H9 (cell line): Measurements from ENCODE around the gene LSM4. TPM values are rescaled to one million over a fixed set of nuclear protein-coding genes. Genes with fewer than 3 reads are reported as not detected.
A peak's percentile ranks its signal among the peaks of the same experiment; 100 is the strongest.

Experiments
- DNase-seq: peaks from one replicate; pipeline ENCODE4 v3.0.0-alpha.2; 2017
- H2AFZ ChIP-seq: one replicate; pipeline ENCODE4 v1.6.1; 2013; ENCODE audit warnings: mild to moderate bottlenecking, low read length, control low read depth, moderate library complexity
- H2AK5ac ChIP-seq: 2 replicates; pipeline ENCODE4 v1.6.1; 2013; ENCODE audit warnings: low read length, control low read depth, mixed read lengths; ENCODE audit not compliant: insufficient read length
- H2BK120ac ChIP-seq: one replicate; pipeline ENCODE4 v1.6.1; 2013; ENCODE audit warnings: low read depth, mild to moderate bottlenecking, low read length, control low read depth, inconsistent platforms; ENCODE audit not compliant: poor library complexity, severe bottlenecking
- H2BK12ac ChIP-seq: 2 replicates; pipeline ENCODE4 v1.6.1; 2013; ENCODE audit warnings: low read length, control low read depth, mixed read lengths, low read depth; ENCODE audit not compliant: insufficient read length
- H2BK15ac ChIP-seq: 2 replicates; pipeline ENCODE4 v1.6.1; 2013; ENCODE audit warnings: low read depth, low read length, control low read depth
- H2BK20ac ChIP-seq: one replicate; pipeline ENCODE4 v1.6.1; 2013; ENCODE audit warnings: low read depth, mild to moderate bottlenecking, low read length, control low read depth, inconsistent platforms; ENCODE audit not compliant: poor library complexity, severe bottlenecking
- H2BK5ac ChIP-seq: 2 replicates; pipeline ENCODE4 v1.6.1; 2013; ENCODE audit warnings: low read length, control low read depth, mixed read lengths; ENCODE audit not compliant: insufficient read length
- H3K14ac ChIP-seq: 2 replicates; pipeline ENCODE4 v1.6.1; 2013; ENCODE audit warnings: low read length, control low read depth; ENCODE audit not compliant: insufficient read depth
- H3K18ac ChIP-seq: 2 replicates; pipeline ENCODE4 v1.6.1; 2013; ENCODE audit warnings: low read depth, mild to moderate bottlenecking, mixed read lengths, low read length, control low read depth; ENCODE audit not compliant: insufficient read length
- H3K23ac ChIP-seq: 2 replicates; pipeline ENCODE4 v1.6.1; 2013; ENCODE audit warnings: low read length, control low read depth, mixed read lengths, low read depth; ENCODE audit not compliant: insufficient read length
- H3K23me2 ChIP-seq: 2 replicates; pipeline ENCODE4 v1.6.1; 2013; ENCODE audit warnings: low read depth, mild to moderate bottlenecking, mixed read lengths, low read length, control low read depth; ENCODE audit not compliant: insufficient read length, poor library complexity, severe bottlenecking
- H3K27ac ChIP-seq: 2 replicates; pipeline ENCODE4 v1.5.1; 2013; ENCODE audit warnings: low read length, control low read depth, mixed read lengths, low read depth; ENCODE audit not compliant: insufficient read length
- H3K27me3 ChIP-seq: 2 replicates; pipeline ENCODE4 v1.6.1; 2013; ENCODE audit warnings: low read length, control low read depth, inconsistent platforms; ENCODE audit not compliant: insufficient read depth
- H3K4ac ChIP-seq: 2 replicates; pipeline ENCODE4 v1.6.1; 2013; ENCODE audit warnings: low read depth, mild to moderate bottlenecking, control low read depth, inconsistent platforms, low read length, moderate library complexity
- H3K4me1 ChIP-seq: 2 replicates; pipeline ENCODE4 v1.6.1; 2013; ENCODE audit warnings: low read length, control low read depth, inconsistent platforms; ENCODE audit not compliant: insufficient read depth
- H3K4me2 ChIP-seq: 2 replicates; pipeline ENCODE4 v1.6.1; 2013; ENCODE audit warnings: low read length, control low read depth, mixed read lengths; ENCODE audit not compliant: insufficient read length, insufficient read depth
- H3K56ac ChIP-seq: 2 replicates; pipeline ENCODE4 v1.6.1; 2013; ENCODE audit warnings: low read depth, mild to moderate bottlenecking, mixed read lengths, low read length, control low read depth; ENCODE audit not compliant: insufficient read length
- H3K79me1 ChIP-seq: 2 replicates; pipeline ENCODE4 v1.6.1; 2013; ENCODE audit warnings: low read depth, mild to moderate bottlenecking, moderate library complexity, low read length, control low read depth, inconsistent platforms; ENCODE audit not compliant: insufficient read depth, poor library complexity, severe bottlenecking
- H3K79me2 ChIP-seq: 2 replicates; pipeline ENCODE4 v1.6.1; 2013; ENCODE audit warnings: low read length, control low read depth, inconsistent platforms; ENCODE audit not compliant: insufficient read depth
- H3K9ac ChIP-seq: 2 replicates; pipeline ENCODE4 v1.6.1; 2013; ENCODE audit warnings: low read length, control low read depth, mixed read lengths; ENCODE audit not compliant: insufficient read length; ENCODE audit errors: extremely low read depth
- H3K9me3 ChIP-seq: one replicate; pipeline ENCODE4 v1.6.1; 2013; ENCODE audit warnings: low read depth, low read length, inconsistent platforms; ENCODE audit not compliant: control insufficient read depth
- H3T11ph ChIP-seq: one replicate; pipeline ENCODE4 v1.6.1; 2013; ENCODE audit warnings: mild to moderate bottlenecking, low read length, control low read depth, inconsistent platforms
- H4K20me1 ChIP-seq: one replicate; pipeline ENCODE4 v1.6.1; 2013; ENCODE audit not compliant: control insufficient read depth, insufficient read length, insufficient read depth
- H4K5ac ChIP-seq: 2 replicates; pipeline ENCODE4 v1.6.1; 2013; ENCODE audit warnings: low read depth, mild to moderate bottlenecking, mixed read lengths, low read length, control low read depth; ENCODE audit not compliant: insufficient read length
- H4K8ac ChIP-seq: replicated peaks from 2 replicates; pipeline ENCODE4 v1.6.1; 2013; ENCODE audit warnings: low read length, control low read depth, mixed read lengths, low read depth; ENCODE audit not compliant: insufficient read length
- H4K91ac ChIP-seq: 2 replicates; pipeline ENCODE4 v1.6.1; 2013; ENCODE audit warnings: low read depth, mild to moderate bottlenecking, moderate library complexity, mixed read lengths, low read length, control low read depth; ENCODE audit not compliant: insufficient read length
- H3K27ac Mint-ChIP-seq, 3 experiments: 2 replicates in 2 of 3; 3 replicates in 1 of 3; pipeline ENCODE4 v1.8.0; 2020 to 2021; ENCODE audit warnings: mixed read lengths in 3 of 3, mild to moderate bottlenecking in 1 of 3, moderate library complexity in 1 of 3
- H3K27me3 Mint-ChIP-seq: 2 replicates; pipeline ENCODE4 v1.8.0; 2021; ENCODE audit warnings: low read depth, mild to moderate bottlenecking, moderate library complexity, mixed read lengths
- H3K36me3 Mint-ChIP-seq, 3 experiments: 2 replicates in 2 of 3; 3 replicates in 1 of 3; pipeline ENCODE4 v1.8.0; 2020 to 2021; ENCODE audit warnings: low read depth in 3 of 3, mixed read lengths in 3 of 3; ENCODE audit not compliant: insufficient read depth in 1 of 3
- H3K4me1 Mint-ChIP-seq, 2 experiments: 2 replicates each; pipeline ENCODE4 v1.8.0; 2020; ENCODE audit warnings: mixed read lengths in 2 of 2
- H3K4me3 Mint-ChIP-seq, 2 experiments: 2 replicates in 1 of 2; 3 replicates in 1 of 2; pipeline ENCODE4 v1.8.0; 2020 to 2021; ENCODE audit warnings: mild to moderate bottlenecking in 2 of 2, mixed read lengths in 2 of 2, moderate library complexity in 1 of 2
- H3K9me3 Mint-ChIP-seq, 2 experiments: 2 replicates in 1 of 2; 3 replicates in 1 of 2; pipeline ENCODE4 v1.8.0; 2020; ENCODE audit warnings: mild to moderate bottlenecking in 2 of 2, mixed read lengths in 2 of 2, moderate library complexity in 1 of 2
- WGBS: extraction: QIAGEN DNeasy Blood & Tissue Kit; methylation state at CpG from one replicate; pipeline ENCODE4 v1.1.7; 2013; ENCODE audit warnings: missing lambda C conversion rate, low lambda C conversion rate, mixed read lengths; ENCODE audit not compliant: insufficient read length; ENCODE audit errors: extremely low coverage; 5-methylcytosine and 5-hydroxymethylcytosine counted together
- total RNA-seq: library from RNA; stranded (reverse); gene quantifications from 2 replicates; pipeline ENCODE4 v1.2.1, GENCODE V29; 2021
- TF ChIP-seq, protein P1 (sequence below): fragments of 200-600 bp; sonication (generic); conservative IDR thresholded peaks from 3 replicates; pipeline ENCODE4 v1.8.0; 2021; ENCODE audit warnings: antibody characterized with exemption, mild to moderate bottlenecking

The LSM4 gene
- total RNA-seq, 1 experiment from 2014 or later, result 342 TPM

DNA sequence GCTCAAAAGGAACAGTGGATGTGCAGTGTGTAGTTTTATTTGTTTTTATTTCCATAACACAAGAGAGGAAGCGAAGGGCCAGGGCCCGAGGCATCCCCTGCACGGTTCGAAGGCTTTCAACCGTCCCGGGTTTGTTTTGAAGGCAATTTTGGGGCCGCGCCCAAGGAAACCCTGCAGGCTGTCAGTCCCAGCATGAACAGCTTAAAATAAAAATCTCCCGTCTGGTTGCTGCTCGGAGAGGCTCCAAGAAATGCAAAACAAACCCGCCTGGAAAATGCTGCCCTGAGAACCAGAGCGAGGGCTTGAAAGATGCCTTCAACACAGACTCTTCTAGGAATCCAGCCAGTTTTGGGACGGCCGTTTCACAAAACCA lies 16.0 kb downstream of the LSM4 start:
- Histone ChIP-seq H3K9me3 (no peaks in the 10 kb centered on the region), H4K5ac (no peak overlapping the region), H3K4me1 (peaks cover 3% of the 10 kb centered on the region; the same call in 1 of the 2 replicates), H3K79me1 (no peaks in the 10 kb centered on the region), H3K23me2 (peaks cover 3% of the 10 kb centered on the region), H2BK120ac (no peak overlapping the region), H3K4me2 (no peak overlapping the region), H4K91ac (no peak overlapping the region), H3K56ac (no peak overlapping the region), H4K20me1 (no peaks in the 10 kb centered on the region), H2BK12ac (no peak overlapping the region), H3K9ac (no peak overlapping the region), H3T11ph (no peak overlapping the region), H2BK20ac (no peak overlapping the region), H2AK5ac (no peak overlapping the region), H3K23ac (no peak overlapping the region), H3K27ac (no peak overlapping the region), H2BK15ac (no peak overlapping the region), H3K18ac (no peak overlapping the region), H3K79me2 (no peaks in the 10 kb centered on the region), H4K8ac (no peak overlapping the region), H2BK5ac (no peak overlapping the region), H3K14ac (no peak overlapping the region), H3K4ac (no peak overlapping the region), H3K27me3 (no peaks in the 10 kb centered on the region), H2AFZ (no peak overlapping the region)
- Mint-ChIP-seq H3K9me3 (no peaks in the 10 kb centered on the region), H3K4me1 (peaks cover 26 to 39% of the 10 kb centered on the region in 2 experiments), H3K27ac (peak overlapping the region in 2 of 3 experiments; percentile 73 to 76; a peak in 3 of 7 replicates), H3K4me3 (no peak overlapping the region), H3K27me3 (no peaks in the 10 kb centered on the region), H3K36me3 (peaks cover 18 to 47% (median 44%) of the 10 kb centered on the region in 3 experiments)
- TF ChIP-seq, protein P1, sequence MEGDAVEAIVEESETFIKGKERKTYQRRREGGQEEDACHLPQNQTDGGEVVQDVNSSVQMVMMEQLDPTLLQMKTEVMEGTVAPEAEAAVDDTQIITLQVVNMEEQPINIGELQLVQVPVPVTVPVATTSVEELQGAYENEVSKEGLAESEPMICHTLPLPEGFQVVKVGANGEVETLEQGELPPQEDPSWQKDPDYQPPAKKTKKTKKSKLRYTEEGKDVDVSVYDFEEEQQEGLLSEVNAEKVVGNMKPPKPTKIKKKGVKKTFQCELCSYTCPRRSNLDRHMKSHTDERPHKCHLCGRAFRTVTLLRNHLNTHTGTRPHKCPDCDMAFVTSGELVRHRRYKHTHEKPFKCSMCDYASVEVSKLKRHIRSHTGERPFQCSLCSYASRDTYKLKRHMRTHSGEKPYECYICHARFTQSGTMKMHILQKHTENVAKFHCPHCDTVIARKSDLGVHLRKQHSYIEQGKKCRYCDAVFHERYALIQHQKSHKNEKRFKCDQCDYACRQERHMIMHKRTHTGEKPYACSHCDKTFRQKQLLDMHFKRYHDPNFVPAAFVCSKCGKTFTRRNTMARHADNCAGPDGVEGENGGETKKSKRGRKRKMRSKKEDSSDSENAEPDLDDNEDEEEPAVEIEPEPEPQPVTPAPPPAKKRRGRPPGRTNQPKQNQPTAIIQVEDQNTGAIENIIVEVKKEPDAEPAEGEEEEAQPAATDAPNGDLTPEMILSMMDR, result no peak
- no peak for DNase-seq
- WGBS, result no CpG with 5 or more reads among the region's 14 CpGs
